Measurements from ENCODE around the gene TRIM29. TPM values are rescaled to one million over a fixed set of nuclear protein-coding genes. Genes with fewer than 3 reads are reported as not detected.

Gene TRIM29
- total RNA-seq, 1 experiment from 2014 or later, result 2.1 TPM

GRCh38 chr11:120142441-120143100, 4.7 kb upstream of the TRIM29 start:
- intact Hi-C loops (cut with micrococcal nuclease; ENCODE audit: unreplicated experiment), result no loop called here
- Mint-ChIP-seq H3K36me3 (ENCODE audit: insufficient read depth, unreplicated experiment) (no peaks in the 10 kb centered on the region), H3K9me3 (ENCODE audit: low read depth, unreplicated experiment) (no peaks in the 10 kb centered on the region), H3K4me3 (ENCODE audit: low read depth, unreplicated experiment) (no peak overlapping the region), H3K27me3 (ENCODE audit: unreplicated experiment) (peaks cover 69% of the 10 kb centered on the region), H3K4me1 (ENCODE audit: low read depth, unreplicated experiment) (no peaks in the 10 kb centered on the region), H3K27ac (ENCODE audit: unreplicated experiment) (no peak overlapping the region)
- CTCF ChIA-PET, result interaction anchor here (0.7 kb wide), 1 partner anchor 29 kb away, joined by 7 read pairs; no protein-coding TSS in a partner anchor
- no peak for DNase-seq
- no peak for TF ChIP-seq CTCF (IDR thresholded peaks at IDR 0.05; ENCODE audit: unreplicated experiment)
- BruUV-seq (replicated peaks), result no TSS peak

- no peak for TF ChIP-seq CTCF (IDR thresholded peaks at IDR 0.05; ENCODE audit: unreplicated experiment)
- intact Hi-C loops (cut with micrococcal nuclease; ENCODE audit: unreplicated experiment), result no loop called here
- H3K36me3 Mint-ChIP-seq (ENCODE audit: insufficient read depth, unreplicated experiment), result no peaks in the 10 kb centered on the region
- no peaks in the 10 kb centered on the region for H3K9me3 Mint-ChIP-seq (ENCODE audit: low read depth, unreplicated experiment)
- no peak overlapping the region for H3K4me3 Mint-ChIP-seq (ENCODE audit: low read depth, unreplicated experiment)
- CTCF ChIA-PET, result interaction anchor here (0.7 kb wide), 1 partner anchor 29 kb away, joined by 7 read pairs; no protein-coding TSS in a partner anchor
- peaks cover 67% of the 10 kb centered on the region for H3K27me3 Mint-ChIP-seq (ENCODE audit: unreplicated experiment)
- no peak for DNase-seq
- H3K4me1 Mint-ChIP-seq (ENCODE audit: low read depth, unreplicated experiment), result no peaks in the 10 kb centered on the region
- BruUV-seq (replicated peaks), result no TSS peak
- no peak overlapping the region for H3K27ac Mint-ChIP-seq (ENCODE audit: unreplicated experiment)
Observed at GRCh38 chr11:120141768-120142423, 4.0 kb upstream of the TRIM29 start.

GRCh38 chr11:120141113-120141767, 3.3 kb upstream of the TRIM29 start:
- Mint-ChIP-seq H3K27me3 (ENCODE audit: unreplicated experiment) (peaks cover 67% of the 10 kb centered on the region), H3K4me1 (ENCODE audit: low read depth, unreplicated experiment) (no peaks in the 10 kb centered on the region), H3K36me3 (ENCODE audit: insufficient read depth, unreplicated experiment) (no peaks in the 10 kb centered on the region), H3K4me3 (ENCODE audit: low read depth, unreplicated experiment) (no peak overlapping the region), H3K9me3 (ENCODE audit: low read depth, unreplicated experiment) (no peaks in the 10 kb centered on the region), H3K27ac (ENCODE audit: unreplicated experiment) (no peak overlapping the region)
- no TSS peak for BruUV-seq (replicated peaks)
- intact Hi-C loops (cut with micrococcal nuclease; ENCODE audit: unreplicated experiment), result no loop called here
- no peak for DNase-seq
- CTCF ChIA-PET, result no interaction called here
- no peak for TF ChIP-seq CTCF (IDR thresholded peaks at IDR 0.05; ENCODE audit: unreplicated experiment)

- CTCF ChIA-PET, result no interaction called here
- TF ChIP-seq CTCF (IDR thresholded peaks at IDR 0.05; ENCODE audit: unreplicated experiment), result no peak
- H3K9me3 Mint-ChIP-seq (ENCODE audit: low read depth, unreplicated experiment), result no peaks in the 10 kb centered on the region
- DNase-seq, result no peak
- no peaks in the 10 kb centered on the region for H3K36me3 Mint-ChIP-seq (ENCODE audit: insufficient read depth, unreplicated experiment)
- no peak overlapping the region for H3K27ac Mint-ChIP-seq (ENCODE audit: unreplicated experiment)
- no peak overlapping the region for H3K4me3 Mint-ChIP-seq (ENCODE audit: low read depth, unreplicated experiment)
- H3K4me1 Mint-ChIP-seq (ENCODE audit: low read depth, unreplicated experiment), result no peaks in the 10 kb centered on the region
- peaks cover 50% of the 10 kb centered on the region for H3K27me3 Mint-ChIP-seq (ENCODE audit: unreplicated experiment)
- intact Hi-C loops (cut with micrococcal nuclease; ENCODE audit: unreplicated experiment), result no loop called here
- no TSS peak for BruUV-seq (replicated peaks)
Observed at GRCh38 chr11:120139316-120140069, 1.6 kb upstream of the TRIM29 start.
